GM10266 (cell line): ENCODE data around the gene MLC1.

Source experiments
- DNase-seq: peaks from one replicate; pipeline ENCODE4 v3.0.0; 2012; ENCODE audit errors: extremely low spot score
- CTCF ChIP-seq: IDR thresholded peaks from 2 replicates; pipeline ENCODE4 v1.5.1; 2012; ENCODE audit warnings: mild to moderate bottlenecking, low read depth; ENCODE audit not compliant: control insufficient read depth, insufficient read depth; ENCODE audit errors: missing control alignments

Gene MLC1

GRCh38 chr22:50010676-50011446, 74.4 kb downstream of the MLC1 start:
- DNase-seq, result peak; percentile 92
- no peak for TF ChIP-seq CTCF

- no peak for TF ChIP-seq CTCF
- no peak for DNase-seq
Measured at GRCh38 chr22:50009765-50010675, 75.2 kb downstream of the MLC1 start.
